HG03095 (cell line): Measurements from ENCODE around the gene RNF175.

Experiments
- ATAC-seq: cut with Tn5 transposase; IDR thresholded peaks from one replicate; pipeline ENCODE4 v1.9.1; 2021; ENCODE audit warnings: moderate library complexity; ENCODE audit not compliant: unreplicated experiment

The RNF175 gene

DNA sequence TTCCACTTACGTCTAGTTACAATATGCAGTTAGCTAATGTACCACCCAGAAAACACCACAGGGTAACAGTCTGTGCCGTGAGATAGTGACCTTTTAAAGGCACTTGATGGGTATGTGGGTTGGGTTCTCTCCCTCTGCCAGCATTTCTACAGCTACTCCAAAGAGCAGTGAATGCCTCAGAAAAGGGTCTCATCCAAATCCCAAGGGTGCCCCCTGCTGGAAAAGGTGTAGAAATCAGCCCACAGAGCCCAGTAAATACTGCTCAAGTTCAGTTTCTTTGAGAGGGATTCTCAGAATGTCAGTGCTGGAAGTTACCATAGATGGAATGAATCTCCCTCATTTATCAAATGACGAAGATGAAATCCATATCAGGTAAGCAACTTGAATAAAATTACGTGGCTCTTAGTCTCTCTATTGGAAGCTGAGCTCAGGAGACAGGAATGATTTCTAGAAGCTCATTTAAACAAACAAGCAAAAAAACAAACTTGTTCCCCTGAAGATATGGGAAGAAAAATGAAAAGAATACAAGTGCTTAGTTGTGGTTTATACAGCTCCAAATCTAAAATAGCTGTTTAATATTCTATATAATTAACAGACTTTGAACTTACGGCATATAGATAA is 9.5 kb downstream of the RNF175 start:
- no peak for ATAC-seq

- no peak for ATAC-seq
Measured at GRCh38 chr4:153748378-153748777, 11.4 kb downstream of the RNF175 start.

DNA sequence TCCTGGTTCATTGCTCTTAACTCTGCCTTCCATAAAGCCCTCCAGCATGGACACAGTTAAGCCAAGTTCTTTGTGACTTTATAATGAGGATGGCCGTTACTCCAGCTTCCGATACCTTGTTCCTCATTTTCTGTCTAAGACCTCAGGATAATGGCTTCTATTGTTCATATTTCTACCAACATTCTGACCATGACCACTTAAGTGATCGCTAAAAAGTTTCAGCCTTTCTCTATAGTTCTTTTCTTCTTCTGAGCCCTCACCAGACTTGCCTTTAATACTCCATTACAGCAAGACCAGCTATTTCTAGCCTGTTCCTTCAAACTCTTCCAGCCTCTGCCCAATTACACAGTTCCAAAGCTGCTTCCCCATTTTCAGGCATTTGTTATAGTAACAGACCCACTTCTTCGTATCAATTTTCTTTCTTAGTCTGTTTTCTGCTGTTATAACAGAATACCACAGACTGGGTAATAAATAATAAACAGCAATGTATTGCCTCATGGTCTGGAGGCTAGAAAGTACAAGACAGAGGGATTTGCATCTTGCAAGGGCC is 12.3 kb downstream of the RNF175 start:
- no peak for ATAC-seq

DNA sequence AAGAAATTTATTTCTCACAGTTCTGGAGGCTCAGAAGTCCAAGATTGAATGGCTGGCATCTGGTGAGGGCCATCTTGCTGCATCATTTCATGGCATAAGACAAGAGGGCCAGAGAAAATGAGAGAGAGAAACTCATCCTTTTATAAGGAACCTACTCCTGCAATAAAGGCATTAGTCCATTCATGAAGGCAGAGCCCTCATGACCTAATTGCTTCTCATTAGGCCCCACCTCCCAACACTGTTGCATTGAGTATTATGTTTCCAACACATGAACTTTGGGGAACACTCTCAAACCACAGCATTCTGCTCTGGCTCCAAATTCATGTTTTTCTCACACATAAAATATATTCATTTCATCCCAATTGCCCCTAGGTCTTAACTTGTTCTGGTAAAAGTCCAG is 14.2 kb downstream of the RNF175 start:
- ATAC-seq = no peak

- ATAC-seq = no peak
Measured at GRCh38 chr4:153741541-153741940, 18.3 kb downstream of the RNF175 start.

- ATAC-seq = no peak
Measured at GRCh38 chr4:153735906-153736461, 23.8 kb downstream of the RNF175 start.

GRCh38 chr4:153733751-153734448 is 25.9 kb downstream of the RNF175 start:
- ATAC-seq = peak; percentile 60

DNA sequence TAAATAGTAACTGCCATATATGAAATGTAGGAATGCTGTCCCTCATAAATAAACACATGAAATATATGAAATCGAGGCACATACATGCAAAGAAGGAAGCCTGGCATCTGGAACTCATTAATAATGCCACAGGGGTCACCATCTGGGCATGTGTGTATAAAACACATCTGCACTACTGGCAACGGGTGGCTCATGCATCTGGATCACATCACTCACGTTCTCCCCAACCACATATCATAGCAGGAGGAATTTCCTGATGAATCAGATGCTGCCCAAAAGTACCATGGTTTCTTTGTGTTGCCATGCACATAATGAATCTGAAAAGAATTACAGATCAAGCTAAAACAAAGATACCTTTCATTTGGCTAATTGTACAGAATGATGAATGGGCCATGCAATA is 28.6 kb downstream of the RNF175 start:
- no peak for ATAC-seq

GRCh38 chr4:153729895-153730294 is 29.9 kb downstream of the RNF175 start:
- ATAC-seq = no peak

DNA sequence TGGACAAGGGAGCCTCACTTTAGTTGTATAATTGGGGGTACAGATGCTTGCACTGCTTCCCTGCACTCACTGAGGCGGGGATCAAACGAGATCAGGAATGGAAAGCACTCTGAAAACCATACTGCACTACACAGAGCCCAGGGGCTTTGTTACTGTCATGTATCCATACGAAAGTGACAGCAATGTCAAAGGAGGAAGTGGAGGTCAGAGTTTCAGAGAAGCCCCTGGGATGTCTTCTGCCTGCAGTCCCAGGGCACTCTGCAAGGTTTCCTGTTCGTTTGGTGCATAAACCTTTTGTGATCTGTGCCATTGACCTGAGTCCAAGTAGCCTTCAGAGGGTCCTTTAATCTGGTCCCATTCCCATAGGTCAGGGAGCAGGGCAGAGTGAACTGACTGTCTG is 31.2 kb downstream of the RNF175 start:
- ATAC-seq = no peak

GRCh38 chr4:153728151-153728550 is 31.7 kb downstream of the RNF175 start:
- no peak for ATAC-seq

- no peak for ATAC-seq
Measured at GRCh38 chr4:153725831-153726154, 34.0 kb downstream of the RNF175 start.

- no peak for ATAC-seq
Measured at GRCh38 chr4:153725136-153725830, 34.5 kb downstream of the RNF175 start.

DNA sequence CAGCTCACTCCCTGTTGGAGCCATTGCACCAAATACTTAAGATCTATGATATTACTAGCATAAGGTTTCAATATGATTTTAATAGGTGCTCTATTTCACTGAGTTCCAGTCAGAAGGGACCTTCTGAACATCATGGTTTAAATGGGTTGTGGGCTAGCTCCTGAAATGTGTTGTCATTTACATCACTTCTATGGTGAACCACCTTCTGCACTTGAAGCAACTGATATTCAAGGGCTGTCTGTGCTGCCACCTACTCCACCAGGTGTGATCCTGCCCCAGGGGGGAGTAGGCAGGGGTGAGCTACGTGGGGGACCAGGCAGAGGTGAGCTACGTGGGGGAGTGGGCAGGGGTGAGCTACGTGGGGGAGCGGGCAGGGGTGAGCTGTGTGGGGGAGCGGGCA is 35.2 kb downstream of the RNF175 start:
- no peak for ATAC-seq

GRCh38 chr4:153722036-153722435 is 37.8 kb downstream of the RNF175 start:
- no peak for ATAC-seq

- no peak for ATAC-seq
Measured at GRCh38 chr4:153713866-153714646, 45.8 kb downstream of the RNF175 start.

DNA sequence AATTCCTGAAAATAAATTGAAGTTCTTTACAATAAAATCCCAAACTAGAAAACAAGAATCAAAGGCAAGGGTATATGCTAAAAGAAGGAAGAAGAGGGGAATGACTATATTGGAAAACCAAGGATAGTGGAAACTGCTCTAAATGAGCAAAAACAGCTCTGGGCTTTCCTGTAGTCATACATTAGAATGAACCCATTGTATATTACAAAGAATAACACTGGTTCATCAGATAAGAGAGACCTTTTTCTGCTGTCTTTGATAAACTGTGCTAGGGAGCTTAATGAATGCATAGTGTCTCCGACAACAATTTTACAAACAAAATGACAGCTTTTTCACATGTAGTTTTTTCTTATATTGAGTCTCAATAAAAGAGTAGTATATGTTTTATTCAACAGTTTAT is 49.1 kb downstream of the RNF175 start:
- ATAC-seq = no peak

DNA sequence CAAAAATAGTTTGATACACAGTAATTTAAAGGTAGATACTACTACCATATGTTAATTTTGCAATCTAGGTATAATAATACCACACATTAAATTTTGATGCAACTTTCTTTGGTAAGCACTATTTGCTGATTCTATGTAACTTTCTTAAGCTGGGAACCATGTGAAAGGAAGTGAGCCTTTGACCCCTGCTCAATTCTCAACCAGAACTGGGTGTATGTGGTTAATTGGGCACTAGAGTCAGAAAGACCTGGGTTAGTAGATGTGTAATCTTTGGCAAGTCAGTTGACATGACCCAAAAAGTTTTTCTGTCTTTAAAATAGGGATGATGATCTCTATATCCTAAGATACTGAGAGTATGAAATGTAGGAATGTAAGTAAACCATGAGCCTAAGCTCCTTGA is 53.3 kb downstream of the RNF175 start:
- ATAC-seq = no peak

GRCh38 chr4:153705743-153706468 is 53.9 kb downstream of the RNF175 start:
- ATAC-seq = peak; percentile 69

DNA sequence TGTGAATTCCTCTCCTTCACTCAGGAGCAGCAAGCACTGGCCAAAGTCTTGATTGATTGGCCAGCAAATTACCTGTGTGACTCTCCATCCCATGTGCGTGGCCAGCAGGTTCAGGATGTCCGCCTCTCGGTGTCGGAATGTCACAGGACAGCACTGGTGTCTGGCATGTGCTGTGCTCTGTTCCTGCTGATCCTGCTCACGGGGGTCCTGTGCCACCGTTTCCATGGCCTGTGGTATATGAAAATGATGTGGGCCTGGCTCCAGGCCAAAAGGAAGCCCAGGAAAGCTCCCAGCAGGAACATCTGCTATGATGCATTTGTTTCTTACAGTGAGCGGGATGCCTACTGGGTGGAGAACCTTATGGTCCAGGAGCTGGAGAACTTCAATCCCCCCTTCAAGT is 55.3 kb downstream of the RNF175 start:
- no peak for ATAC-seq
